Kidney glomerular epithelial cell (primary cell): ENCODE results near the gene SEMA6B.

ENCODE experiments used
- DNase-seq: peaks from one replicate; lab custom pipeline; 2025; lab: John Stamatoyannopoulos, UW

Gene SEMA6B

GRCh38 chr19:4507804-4508203 lies 51.7 kb downstream of the SEMA6B start:
- DNase-seq, result no peak

- no peak for DNase-seq
Measured at GRCh38 chr19:4507150-4507452, 52.4 kb downstream of the SEMA6B start.

GRCh38 chr19:4506449-4507149 lies 52.9 kb downstream of the SEMA6B start:
- no peak for DNase-seq

- no peak for DNase-seq
Measured at GRCh38 chr19:4505570-4506448, 53.7 kb downstream of the SEMA6B start.

GRCh38 chr19:4504891-4505569 lies 54.5 kb downstream of the SEMA6B start:
- DNase-seq, result no peak

- no peak for DNase-seq
Measured at GRCh38 chr19:4504297-4504701, 55.2 kb downstream of the SEMA6B start.

GRCh38 chr19:4503825-4504170 lies 55.7 kb downstream of the SEMA6B start:
- DNase-seq, result no peak

- DNase-seq, result no peak
Measured at GRCh38 chr19:4503132-4503824, 56.2 kb downstream of the SEMA6B start.

- DNase-seq, result no peak
Measured at GRCh38 chr19:4502282-4503131, 57.0 kb downstream of the SEMA6B start.

- no peak for DNase-seq
Measured at GRCh38 chr19:4501691-4502090, 57.8 kb downstream of the SEMA6B start.

- DNase-seq, result no peak
Measured at GRCh38 chr19:4500841-4501591, 58.5 kb downstream of the SEMA6B start.

- DNase-seq, result no peak
Measured at GRCh38 chr19:4499855-4500254, 59.6 kb downstream of the SEMA6B start.

GRCh38 chr19:4499318-4499717 lies 60.2 kb downstream of the SEMA6B start:
- no peak for DNase-seq

GRCh38 chr19:4498694-4499093 lies 60.8 kb downstream of the SEMA6B start:
- no peak for DNase-seq

- no peak for DNase-seq
Measured at GRCh38 chr19:4497770-4498389, 61.6 kb downstream of the SEMA6B start.

- no peak for DNase-seq
Measured at GRCh38 chr19:4496304-4496703, 63.2 kb downstream of the SEMA6B start.

GRCh38 chr19:4495471-4495870 lies 64.0 kb downstream of the SEMA6B start:
- no peak for DNase-seq

GRCh38 chr19:4494691-4495064 lies 64.8 kb downstream of the SEMA6B start:
- no peak for DNase-seq

GRCh38 chr19:4493929-4494690 lies 65.4 kb downstream of the SEMA6B start:
- no peak for DNase-seq
